GM19468 (cell line): ENCODE results near the gene C2orf81.

Source experiments
- ATAC-seq: cut with Tn5 transposase; IDR thresholded peaks from one replicate; pipeline ENCODE4 v1.9.1; 2021; ENCODE audit warnings: mild to moderate bottlenecking, moderate library complexity, moderate number of reproducible peaks; ENCODE audit not compliant: unreplicated experiment; ENCODE audit errors: extremely low read depth

C2orf81 gene

GRCh38 chr2:74393525-74393924, 27.9 kb downstream of the C2orf81 start:
- no peak for ATAC-seq

DNA sequence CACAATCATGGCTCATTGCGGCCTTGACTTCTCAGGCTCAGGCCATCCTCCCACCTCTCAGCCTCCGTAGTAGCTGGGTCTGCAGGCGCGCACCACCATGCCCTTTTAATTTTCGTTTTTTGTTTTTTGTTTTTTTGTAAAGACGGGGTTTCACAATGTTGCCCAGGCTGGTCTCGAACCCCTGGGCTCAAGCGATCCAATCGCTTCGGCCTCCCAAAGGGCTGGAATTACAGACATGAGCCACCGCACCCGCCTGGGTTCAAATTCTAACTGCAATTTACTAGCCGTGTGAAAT, 29.0 kb downstream of the C2orf81 start:
- ATAC-seq = no peak

- ATAC-seq = peak; percentile 36
Measured at GRCh38 chr2:74391580-74392448, 29.6 kb downstream of the C2orf81 start.

GRCh38 chr2:74391209-74391579, 30.2 kb downstream of the C2orf81 start:
- no peak for ATAC-seq

DNA sequence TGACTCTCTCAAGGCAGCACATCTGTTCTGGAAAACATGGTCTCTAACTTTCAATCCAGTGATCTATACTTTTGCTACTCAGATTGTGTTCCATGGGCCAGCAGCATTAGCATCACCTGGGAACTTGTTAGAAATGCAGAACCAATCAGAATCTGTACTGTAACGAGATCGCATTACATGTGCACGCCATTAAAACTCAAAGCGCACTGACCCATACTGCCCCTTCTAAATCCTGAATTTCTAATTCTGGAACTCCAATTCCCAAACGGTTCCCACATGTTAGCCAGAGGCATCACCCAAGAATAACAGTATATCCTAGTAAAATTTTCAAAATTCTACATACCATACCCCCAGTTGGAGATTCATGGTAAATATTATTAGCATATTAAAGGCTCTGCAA, 30.8 kb downstream of the C2orf81 start:
- no peak for ATAC-seq

- no peak for ATAC-seq
Measured at GRCh38 chr2:74387346-74387745, 34.1 kb downstream of the C2orf81 start.

GRCh38 chr2:74385396-74385795, 36.0 kb downstream of the C2orf81 start:
- ATAC-seq = no peak

DNA sequence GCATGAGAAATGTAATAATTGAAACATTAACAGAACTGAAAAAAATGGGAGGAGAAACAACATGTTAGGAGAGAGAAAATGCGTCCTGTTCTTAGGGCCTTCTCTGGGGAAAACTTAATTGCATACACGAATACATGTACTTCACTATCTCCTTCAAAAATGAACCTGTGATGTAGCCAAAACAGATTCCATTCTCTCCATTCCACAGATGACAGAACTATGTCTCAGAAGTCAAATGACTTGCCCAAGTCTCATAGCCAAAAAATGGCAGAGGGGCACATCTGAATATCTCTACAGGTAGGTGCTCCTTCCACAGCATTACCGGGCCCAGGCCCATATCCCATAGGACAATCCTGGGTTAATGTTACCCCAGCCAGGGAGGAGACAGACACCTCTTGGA, 37.4 kb downstream of the C2orf81 start:
- no peak for ATAC-seq

- ATAC-seq = no peak
Measured at GRCh38 chr2:74383254-74383653, 38.2 kb downstream of the C2orf81 start.

DNA sequence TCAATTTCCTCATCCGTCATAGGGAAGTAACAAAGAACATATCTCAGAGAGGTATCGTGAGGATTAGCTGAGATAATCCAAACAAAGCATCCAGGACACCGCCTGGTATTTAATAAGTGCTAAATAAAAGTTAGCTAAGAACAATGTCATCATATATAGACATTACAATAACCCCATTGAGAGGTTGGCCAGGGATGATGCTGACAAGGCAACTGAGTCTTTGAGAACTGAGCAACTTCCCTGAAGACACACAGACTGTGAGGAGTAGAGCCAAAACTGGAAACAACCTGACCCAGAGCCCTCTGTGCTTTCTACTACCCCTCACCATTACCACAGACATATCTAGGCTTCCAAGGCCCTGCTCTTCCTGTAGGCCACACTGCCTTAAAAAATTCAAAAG, 39.7 kb downstream of the C2orf81 start:
- no peak for ATAC-seq

DNA sequence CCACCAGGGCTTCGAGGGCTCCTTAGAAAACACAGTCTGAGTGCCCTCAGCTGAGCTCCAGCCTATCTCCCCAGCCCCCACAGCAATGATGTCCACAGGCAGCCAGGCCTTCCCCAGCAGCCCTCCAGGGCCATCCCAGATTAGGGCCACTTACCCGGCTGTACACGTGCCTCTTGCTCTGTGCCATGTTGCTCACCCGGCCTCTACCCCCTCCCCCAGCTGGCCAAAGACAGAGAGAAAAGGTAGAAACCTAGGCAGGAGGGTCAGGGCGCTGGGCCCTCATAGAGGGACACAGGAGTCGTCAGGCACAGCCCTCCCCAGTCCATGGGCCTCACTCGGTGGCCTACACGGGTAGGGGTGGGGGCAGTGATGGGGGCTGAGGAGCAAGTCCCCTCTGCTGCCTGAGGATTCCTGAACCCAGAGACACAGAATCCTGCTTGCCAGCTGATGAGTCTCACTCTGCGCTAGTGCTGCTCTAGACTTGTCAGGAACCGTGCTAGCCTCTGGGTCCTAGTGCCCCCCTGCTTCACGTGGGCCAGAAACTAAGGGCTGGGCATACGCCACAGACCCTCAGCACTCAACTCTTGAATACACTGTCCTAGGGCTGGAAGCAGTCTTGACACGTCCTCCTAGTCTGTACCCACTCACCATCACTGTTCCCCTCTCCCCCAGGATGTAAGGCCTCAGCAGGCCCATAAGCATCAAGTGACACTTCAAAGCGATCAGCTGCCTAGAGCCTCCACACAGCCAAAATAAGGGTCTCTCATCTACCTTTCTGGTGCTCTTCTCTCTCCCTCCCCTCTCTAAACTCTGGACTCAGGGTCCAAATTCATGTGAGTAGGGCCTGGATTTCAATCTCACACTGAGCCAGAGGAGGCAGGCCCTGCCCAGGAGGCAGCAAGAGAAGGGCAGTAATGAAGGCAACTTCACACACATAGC, 41.3 kb downstream of the C2orf81 start, which contains the start of gene DCTN1:
Gene DCTN1, minus strand, starts transcription at position 461 of the 939 bp plus-strand sequence. Its CDS starts 274 bp downstream, at position 187.
- no peak for ATAC-seq

GRCh38 chr2:74378007-74378406, 43.4 kb downstream of the C2orf81 start:
- no peak for ATAC-seq

GRCh38 chr2:74375838-74376237, 45.6 kb downstream of the C2orf81 start:
- ATAC-seq = no peak

DNA sequence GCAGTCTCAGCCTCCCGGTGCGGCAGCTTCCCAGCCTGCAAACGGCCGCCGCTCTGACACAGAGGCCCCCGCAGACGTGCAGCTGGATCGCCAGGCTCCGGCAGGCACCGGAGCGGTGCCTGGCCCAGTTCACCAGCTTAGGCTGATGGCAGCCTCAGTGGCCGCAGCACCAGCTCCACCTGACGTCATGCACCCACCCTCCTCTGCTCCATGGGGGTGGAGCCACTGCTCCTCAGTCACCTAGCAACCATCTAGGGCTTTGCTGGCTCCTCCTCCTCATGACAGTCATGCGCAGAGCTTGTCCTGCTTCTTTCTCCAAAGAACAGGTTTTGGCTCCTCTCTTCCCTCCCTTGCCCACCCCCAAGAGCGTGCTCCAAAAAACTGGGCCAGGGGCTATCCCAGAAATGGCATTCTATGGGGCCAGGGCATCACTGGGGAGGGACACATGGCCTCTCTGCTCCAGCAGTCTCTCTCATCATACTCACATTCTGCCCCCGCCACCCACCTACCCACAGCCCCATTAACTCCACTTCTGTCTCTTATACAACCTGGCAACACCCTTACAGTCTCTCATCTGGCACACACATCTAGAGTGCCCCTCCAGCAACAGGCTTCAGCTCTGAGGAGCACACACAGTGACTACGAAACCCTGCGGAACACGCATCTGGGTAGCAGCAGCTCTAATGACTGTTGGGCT, 46.8 kb downstream of the C2orf81 start:
- no peak for ATAC-seq

DNA sequence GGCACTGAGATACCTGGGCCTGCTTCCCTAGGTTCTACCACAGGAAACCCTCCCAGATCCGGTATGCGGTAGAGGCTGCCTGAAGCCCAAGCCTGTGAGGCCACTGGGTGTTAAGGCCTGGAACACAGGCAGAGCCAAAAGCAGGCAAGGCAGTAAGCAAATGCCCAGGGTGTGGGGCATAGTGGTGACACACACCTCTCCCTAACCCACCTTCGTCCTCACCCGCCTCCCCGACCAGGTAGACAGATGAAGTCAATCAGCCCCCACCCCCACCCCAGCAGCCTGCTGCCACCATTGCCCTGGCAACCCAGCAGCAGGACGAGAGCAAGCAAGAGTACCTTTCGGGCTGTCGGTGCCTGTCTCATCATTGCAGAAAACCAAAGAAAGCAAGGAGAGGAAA, 47.4 kb downstream of the C2orf81 start:
- no peak for ATAC-seq

GRCh38 chr2:74373221-74373676, 48.2 kb downstream of the C2orf81 start:
- ATAC-seq = no peak

DNA sequence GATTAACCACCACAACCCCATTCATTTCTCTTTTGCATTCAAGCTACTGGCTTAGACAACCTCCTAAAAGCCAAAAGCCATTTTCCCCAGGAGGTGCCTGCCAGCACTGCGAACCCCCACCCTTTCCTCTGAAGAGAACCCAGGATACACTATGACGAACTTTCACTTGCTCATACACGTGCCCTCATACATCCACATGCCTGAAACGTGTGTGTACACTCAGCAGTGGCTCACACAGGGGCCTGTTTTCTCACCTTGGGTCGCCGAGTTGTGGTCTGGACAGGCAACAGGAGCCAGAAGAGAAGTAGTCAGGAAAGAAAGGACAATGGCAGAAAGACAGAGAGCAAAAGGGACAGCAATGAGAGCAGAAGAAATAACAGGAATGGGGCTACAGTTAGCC, 48.7 kb downstream of the C2orf81 start:
- no peak for ATAC-seq

DNA sequence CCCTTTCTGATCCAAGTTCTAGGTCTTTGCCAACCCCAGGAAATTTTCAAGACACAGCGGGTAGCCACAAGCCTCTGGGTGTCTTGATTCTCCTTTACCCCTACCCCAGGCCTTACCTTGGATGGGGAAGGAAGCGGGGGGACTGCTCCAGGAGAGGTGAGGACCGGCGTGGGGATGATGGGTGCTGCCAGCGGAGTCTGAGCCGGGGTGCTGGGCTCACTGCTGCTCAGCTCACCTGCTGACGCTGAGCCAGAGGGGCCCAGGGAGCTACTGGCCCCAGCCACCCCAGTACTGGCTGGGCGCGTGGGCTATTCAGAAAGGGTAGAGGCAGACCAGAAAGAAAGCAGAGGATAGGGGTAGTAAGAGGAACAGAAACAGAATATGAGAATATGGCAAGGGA, 50.0 kb downstream of the C2orf81 start:
- no peak for ATAC-seq

- no peak for ATAC-seq
Measured at GRCh38 chr2:74369976-74370375, 51.4 kb downstream of the C2orf81 start.

DNA sequence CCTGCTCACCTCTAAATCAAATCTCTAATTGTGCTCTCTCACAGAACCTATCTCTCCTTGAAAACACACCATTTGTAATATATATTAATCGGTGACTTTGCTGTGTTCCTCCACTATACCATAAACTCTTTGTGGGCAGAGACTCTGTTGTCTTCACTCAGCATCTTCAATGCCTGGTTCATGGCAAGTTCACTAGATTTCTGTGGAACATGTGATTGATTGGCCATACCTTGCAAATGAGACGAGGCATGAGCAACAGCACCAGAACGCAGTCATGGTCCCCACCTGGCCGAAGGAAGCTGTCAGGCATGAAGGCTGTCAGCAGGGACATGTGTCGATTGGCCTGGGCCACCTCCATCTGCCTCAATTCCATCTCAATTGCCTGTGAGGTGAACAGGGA, 52.9 kb downstream of the C2orf81 start:
- ATAC-seq = no peak

DNA sequence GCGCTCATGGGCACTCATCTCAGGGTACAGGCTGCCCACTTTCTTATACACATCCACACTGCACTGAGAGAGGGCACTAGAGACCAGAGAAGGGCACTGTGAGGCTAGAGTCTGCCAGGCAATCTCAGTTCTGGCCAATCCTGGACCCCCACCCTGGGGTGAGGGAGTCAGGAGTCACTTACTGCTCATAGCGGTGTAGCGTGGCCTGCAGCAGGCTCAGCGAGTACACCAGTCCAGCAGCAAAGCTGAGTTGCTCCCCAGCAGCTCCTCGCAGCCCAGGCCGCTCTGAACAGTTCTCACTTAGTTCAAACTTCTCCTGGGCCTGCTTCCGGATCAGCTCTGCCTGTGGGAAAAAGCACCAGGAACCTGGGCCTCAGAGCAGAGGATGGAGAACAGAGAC, 53.6 kb downstream of the C2orf81 start:
- ATAC-seq = no peak
